OCI-LY3 (cell line): Measurements from ENCODE around the gene TRMT13.

Experiments
- H2AFZ ChIP-seq: fragments of 200-600, 300-600 bp; shearing (Covaris generic); 2 replicates; pipeline ENCODE4 v1.6.0; 2014; ENCODE audit warnings: antibody characterized with exemption, low read depth, low read length
- H3K27ac ChIP-seq: fragments of 200-600, 300-600 bp; sonication (generic); 2 replicates; pipeline ENCODE4 v1.5.1; 2014; ENCODE audit warnings: mild to moderate bottlenecking, low read length, moderate library complexity, mixed read lengths
- H3K27me3 ChIP-seq: fragments of 200-600, 300-600 bp; sonication (generic); 2 replicates; pipeline ENCODE4 v1.6.1; 2014; ENCODE audit warnings: low read depth, low read length, mixed read lengths
- H3K36me3 ChIP-seq: fragments of 200-600, 300-600 bp; sonication (generic); replicated peaks from 2 replicates; pipeline ENCODE3; 2014; ENCODE audit warnings: low read depth, low read length, mixed read lengths
- H3K4me1 ChIP-seq: fragments of 300-600, 200-600 bp; sonication (generic); 2 replicates; pipeline ENCODE4 v1.6.1; 2014; ENCODE audit warnings: low read length, mixed read lengths
- H3K4me2 ChIP-seq: fragments of 200-600, 300-600 bp; sonication (generic); 2 replicates; pipeline ENCODE4 v1.6.1; 2014; ENCODE audit warnings: low read length, mixed read lengths
- H3K4me3 ChIP-seq: fragments of 300-600, 200-600 bp; sonication (generic); 2 replicates; pipeline ENCODE4 v1.5.1; 2014; ENCODE audit warnings: antibody characterized with exemption, mild to moderate bottlenecking, low read length, moderate library complexity
- H3K79me2 ChIP-seq: fragments of 300-600, 200-600 bp; shearing (Covaris generic); 2 replicates; pipeline ENCODE4 v1.6.1; 2014; ENCODE audit warnings: mild to moderate bottlenecking, low read length, mixed read lengths
- H3K9ac ChIP-seq: fragments of 300-600, 200-600 bp; shearing (Covaris generic); 2 replicates; pipeline ENCODE4 v1.6.0; 2014; ENCODE audit warnings: mild to moderate bottlenecking, low read length, moderate library complexity
- H3K9me3 ChIP-seq: fragments of 200-600, 300-600 bp; shearing (Covaris generic); 2 replicates; pipeline ENCODE4 v1.6.1; 2014; ENCODE audit warnings: low read length, mixed read lengths; ENCODE audit not compliant: insufficient read depth
- H4K20me1 ChIP-seq: fragments of 200-600, 300-600 bp; sonication (generic); 2 replicates; pipeline ENCODE4 v1.6.1; 2016; ENCODE audit warnings: low read length, mixed read lengths; ENCODE audit not compliant: insufficient read depth
- CTCF ChIP-seq: fragments of 200-600, 300-600 bp; sonication (generic); IDR thresholded peaks from 2 replicates; pipeline ENCODE4 v1.5.1; 2014; ENCODE audit warnings: antibody characterized with exemption, low read length, low read depth
- EZH2phosphoT487 ChIP-seq: fragments of 200-600 bp; shearing (Covaris generic); IDR thresholded peaks from 2 replicates; pipeline ENCODE4 v1.6.1; 2018; ENCODE audit warnings: antibody characterized with exemption, mixed run types, low read depth

Gene TRMT13

GRCh38 chr1:100168051-100168450 is 35.1 kb downstream of the TRMT13 start:
- Histone ChIP-seq H3K79me2 (no peaks in the 10 kb centered on the region), H3K9ac (no peak overlapping the region), H3K9me3 (no peaks in the 10 kb centered on the region), H3K27ac (no peak overlapping the region), H3K4me3 (no peak overlapping the region), H4K20me1 (no peaks in the 10 kb centered on the region), H3K27me3 (no peaks in the 10 kb centered on the region), H2AFZ (no peak overlapping the region), H3K4me2 (no peak overlapping the region), H3K36me3 (no peaks in the 10 kb centered on the region), H3K4me1 (no peaks in the 10 kb centered on the region)
- TF ChIP-seq EZH2phosphoT487 (no peak), CTCF (no peak)

GRCh38 chr1:100177295-100178041 is 44.5 kb downstream of the TRMT13 start:
- H3K9me3 ChIP-seq = no peaks in the 10 kb centered on the region

GRCh38 chr1:100178091-100178490 is 45.1 kb downstream of the TRMT13 start, which contains the start of gene LRRC39:
Gene LRRC39, minus strand, starts transcription at chr1:100178256. Its CDS starts 9,740 bp downstream, at chr1:100168516.
- Histone ChIP-seq H3K36me3 (no peaks in the 10 kb centered on the region), H3K79me2 (no peaks in the 10 kb centered on the region), H3K9me3 (no peaks in the 10 kb centered on the region), H3K4me1 (no peaks in the 10 kb centered on the region), H3K27ac (no peak within 1 kb of the TSS), H3K9ac (no peak within 1 kb of the TSS), H3K4me2 (no peak within 1 kb of the TSS), H4K20me1 (no peaks in the 10 kb centered on the region), H2AFZ (no peak within 1 kb of the TSS), H3K4me3 (no peak within 1 kb of the TSS), H3K27me3 (no peaks in the 10 kb centered on the region)
- TF ChIP-seq EZH2phosphoT487 (no peak), CTCF (no peak)

More at GRCh38 chr1:100177295-100178041, 44.5 kb downstream of the TRMT13 start:
- no peaks in the 10 kb centered on the region for H3K4me1 ChIP-seq
- no peaks in the 10 kb centered on the region for H4K20me1 ChIP-seq
- no peak overlapping the region for H3K4me3 ChIP-seq
- no peak overlapping the region for H2AFZ ChIP-seq
- H3K79me2 ChIP-seq = no peaks in the 10 kb centered on the region
- TF ChIP-seq EZH2phosphoT487 = no peak
- no peaks in the 10 kb centered on the region for H3K27me3 ChIP-seq
- H3K36me3 ChIP-seq = no peaks in the 10 kb centered on the region
- no peak overlapping the region for H3K27ac ChIP-seq
- H3K4me2 ChIP-seq = no peak overlapping the region
- no peak overlapping the region for H3K9ac ChIP-seq

GRCh38 chr1:100183370-100183769 is 50.4 kb downstream of the TRMT13 start:
- peaks cover 8% of the 10 kb centered on the region for H3K4me1 ChIP-seq
- no peak overlapping the region for H3K9ac ChIP-seq
- no peaks in the 10 kb centered on the region for H4K20me1 ChIP-seq
- H3K4me2 ChIP-seq = no peak overlapping the region
- no peak for TF ChIP-seq CTCF
- TF ChIP-seq EZH2phosphoT487 = no peak
- H3K9me3 ChIP-seq = no peaks in the 10 kb centered on the region
- no peaks in the 10 kb centered on the region for H3K27me3 ChIP-seq
- no peaks in the 10 kb centered on the region for H3K36me3 ChIP-seq
- no peak overlapping the region for H3K27ac ChIP-seq
- no peak overlapping the region for H2AFZ ChIP-seq
- H3K4me3 ChIP-seq = no peak overlapping the region
- no peaks in the 10 kb centered on the region for H3K79me2 ChIP-seq
